Mucosa of descending colon (tissue), 3 donors: ENCODE data around the gene CTBP2. TPM values are rescaled to one million over a fixed set of nuclear protein-coding genes. Genes with fewer than 3 reads are reported as not detected.

Experiments used
- ATAC-seq: fragments of 200-7000 bp; cut with Tn5 transposase; one replicate; pipeline ENCODE4 v1.9.1; 2020; ENCODE audit warnings: mild to moderate bottlenecking, moderate library complexity
- DNase-seq, 3 donors: peaks; one replicate each; pipeline ENCODE4 v3.0.0-alpha.2; 2020
- H3K36me3 ChIP-seq: fragments of 200-600 bp; one replicate; pipeline ENCODE4 v1.8.0; 2021; ENCODE audit warnings: low read depth, mild to moderate bottlenecking
- H3K4me1 ChIP-seq: fragments of 200-600 bp; one replicate; pipeline ENCODE4 v1.8.0; 2021; ENCODE audit warnings: low read depth, mild to moderate bottlenecking
- H3K4me3 ChIP-seq: fragments of 200-600 bp; one replicate; pipeline ENCODE4 v1.8.0; 2021; ENCODE audit warnings: mild to moderate bottlenecking
- H3K9me3 ChIP-seq: fragments of 200-600 bp; one replicate; pipeline ENCODE4 v1.8.0; 2021; ENCODE audit warnings: mild to moderate bottlenecking
- intact Hi-C, 2 donors: fragments of 100-400 bp; cut with DNase I in 1 of 2; cut with micrococcal nuclease in 1 of 2; formaldehyde crosslinking; loops; one replicate each; pipeline versions ENCODE4 v1.11.0 to v1.11.1; 2022; cut with DNase I, micrococcal nuclease
- total RNA-seq, 3 donors: library from RNA; stranded (reverse); fragmentation: NEBNext Ultra II Directional in 2 of 3; extraction: Animal tissue kit (Norgen Biotek cat#: 25700) in 2 of 3; gene quantifications; one replicate each; pipeline versions ENCODE4 v1.2.1 to v1.2.4, GENCODE V29; 2021 to 2023
- TF ChIP-seq, protein P1 (sequence below): fragments of 200-600 bp; IDR thresholded peaks from one replicate; pipeline ENCODE4 v1.8.0; 2022; ENCODE audit warnings: antibody characterized with exemption, mild to moderate bottlenecking
- donor health status: DM: no; HTN: no; CAD: no; lungs with moderate emphysema.
- donor health status: DM: no; HTN: no; CAD: no.
- donor health status: DM: no; HTN: yes; CAD: no.

The CTBP2 gene
- total RNA-seq, 3 donors from 2014 or later, result 109 to 137 (median 121) TPM

GRCh38 chr10:125009661-125010161 lies 150.7 kb downstream of the CTBP2 start:
- DNase-seq (peak in 2 of 3 donors; percentile 42 to 46), ATAC-seq (no peak)
- no peaks in the 10 kb centered on the region for H3K36me3 ChIP-seq
- intact Hi-C loops, result no loop called here
- H3K4me1 ChIP-seq, result peaks cover 44% of the 10 kb centered on the region
- TF ChIP-seq, protein P1, sequence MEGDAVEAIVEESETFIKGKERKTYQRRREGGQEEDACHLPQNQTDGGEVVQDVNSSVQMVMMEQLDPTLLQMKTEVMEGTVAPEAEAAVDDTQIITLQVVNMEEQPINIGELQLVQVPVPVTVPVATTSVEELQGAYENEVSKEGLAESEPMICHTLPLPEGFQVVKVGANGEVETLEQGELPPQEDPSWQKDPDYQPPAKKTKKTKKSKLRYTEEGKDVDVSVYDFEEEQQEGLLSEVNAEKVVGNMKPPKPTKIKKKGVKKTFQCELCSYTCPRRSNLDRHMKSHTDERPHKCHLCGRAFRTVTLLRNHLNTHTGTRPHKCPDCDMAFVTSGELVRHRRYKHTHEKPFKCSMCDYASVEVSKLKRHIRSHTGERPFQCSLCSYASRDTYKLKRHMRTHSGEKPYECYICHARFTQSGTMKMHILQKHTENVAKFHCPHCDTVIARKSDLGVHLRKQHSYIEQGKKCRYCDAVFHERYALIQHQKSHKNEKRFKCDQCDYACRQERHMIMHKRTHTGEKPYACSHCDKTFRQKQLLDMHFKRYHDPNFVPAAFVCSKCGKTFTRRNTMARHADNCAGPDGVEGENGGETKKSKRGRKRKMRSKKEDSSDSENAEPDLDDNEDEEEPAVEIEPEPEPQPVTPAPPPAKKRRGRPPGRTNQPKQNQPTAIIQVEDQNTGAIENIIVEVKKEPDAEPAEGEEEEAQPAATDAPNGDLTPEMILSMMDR, result no peak
- no peaks in the 10 kb centered on the region for H3K9me3 ChIP-seq
- no peak overlapping the region for H3K4me3 ChIP-seq

DNA sequence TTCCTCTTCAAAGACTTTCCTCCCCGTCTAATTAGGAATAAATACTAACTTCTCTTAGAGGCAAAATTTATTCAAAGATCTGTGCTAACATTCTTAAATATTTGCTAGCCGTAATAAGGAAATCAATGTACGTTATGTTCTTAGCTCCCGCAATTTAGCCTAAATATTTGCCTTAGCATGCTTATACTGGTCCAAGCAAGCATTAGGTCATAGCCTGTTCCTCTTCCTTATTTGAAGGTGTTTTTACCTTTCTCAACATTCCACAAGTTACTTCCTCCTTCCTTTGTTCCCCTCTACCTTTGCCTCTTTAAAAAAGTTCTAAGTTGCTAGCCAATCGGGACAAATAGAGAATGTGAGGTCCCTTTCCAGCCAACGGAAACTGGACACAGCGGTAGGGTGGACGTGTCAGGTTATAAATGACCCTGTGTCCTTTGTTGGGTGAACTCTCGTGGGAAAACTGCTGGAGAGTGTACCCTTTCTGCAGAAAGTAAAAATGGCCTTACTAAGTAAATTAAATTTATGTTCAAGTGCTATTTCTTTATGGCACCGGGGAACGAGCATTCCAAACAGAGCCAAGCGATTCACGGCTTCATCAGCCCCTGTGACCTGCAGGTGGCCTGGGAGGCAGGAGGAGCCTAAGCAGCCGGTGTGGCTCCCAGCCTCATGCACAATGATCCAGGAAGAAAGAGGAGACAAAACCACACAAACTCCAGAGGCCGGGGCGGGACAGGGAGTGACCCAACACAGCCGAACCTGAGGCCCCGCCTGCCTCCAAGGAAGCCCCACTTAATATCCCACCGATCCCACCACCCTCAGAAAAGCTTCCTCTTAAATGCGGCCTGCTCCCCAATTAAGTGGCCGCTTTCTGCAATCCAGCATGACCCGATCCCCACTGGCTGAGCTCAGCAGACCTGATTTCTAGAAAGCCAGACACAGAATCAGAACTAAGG lies 151.4 kb downstream of the CTBP2 start:
- intact Hi-C loops, result no loop called here
- no peaks in the 10 kb centered on the region for H3K9me3 ChIP-seq
- no peak overlapping the region for H3K4me3 ChIP-seq
- H3K36me3 ChIP-seq, result no peaks in the 10 kb centered on the region
- DNase-seq (peak; percentile 84 to 86 (median 85)), ATAC-seq (peak; percentile 84)
- peaks cover 42% of the 10 kb centered on the region for H3K4me1 ChIP-seq
- TF ChIP-seq, protein P1, result no peak

DNA sequence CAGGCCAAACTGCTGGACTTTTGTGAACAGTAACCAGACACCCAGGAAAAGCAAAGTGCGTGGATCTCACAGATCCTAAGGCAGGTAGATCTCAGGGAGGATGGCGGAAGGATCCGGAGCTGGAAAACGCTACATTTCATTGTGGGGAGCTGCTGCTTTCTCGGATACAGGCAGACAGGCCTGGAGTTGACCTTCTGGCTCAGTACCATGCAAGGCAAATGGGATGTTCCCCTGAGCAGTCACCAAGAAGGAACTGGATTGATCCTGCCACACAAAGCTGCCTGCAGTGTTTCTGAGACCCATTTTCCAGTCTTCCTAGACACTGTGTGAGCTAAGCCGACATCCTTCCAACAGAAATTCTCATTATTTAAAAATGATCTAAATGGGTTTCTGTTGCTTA lies 152.9 kb downstream of the CTBP2 start:
- DNase-seq (no peak), ATAC-seq (no peak)
- Histone ChIP-seq H3K4me1 (peaks cover 27% of the 10 kb centered on the region), H3K36me3 (peaks cover 3% of the 10 kb centered on the region), H3K9me3 (no peaks in the 10 kb centered on the region), H3K4me3 (no peak overlapping the region)
- intact Hi-C loops, result no loop called here
- TF ChIP-seq, protein P1, result no peak

DNA sequence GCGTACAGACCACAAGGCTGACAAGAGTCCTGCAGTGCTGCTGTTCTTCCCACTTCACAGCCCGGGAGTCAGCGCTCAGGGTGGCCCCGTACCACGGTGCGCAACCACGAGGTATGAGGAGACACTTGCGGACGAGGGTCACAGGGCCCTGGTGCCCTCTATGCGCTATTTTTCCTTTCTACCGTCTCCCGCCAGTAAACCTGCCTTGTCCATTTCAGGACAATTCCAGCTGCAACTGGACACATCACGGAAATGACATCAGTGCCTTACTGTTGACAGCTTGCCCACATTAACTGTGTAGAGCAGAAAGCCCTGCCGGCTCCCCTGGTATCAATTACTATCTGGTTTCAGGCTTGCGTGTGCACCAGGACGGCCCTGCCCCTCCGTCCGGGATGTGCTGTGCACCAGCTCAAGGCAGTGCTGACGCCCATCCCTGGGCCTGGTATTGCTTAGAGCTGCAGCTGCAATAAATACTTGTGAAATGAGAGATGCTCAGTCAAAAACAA lies 153.4 kb downstream of the CTBP2 start:
- H3K4me1 ChIP-seq, result peaks cover 26% of the 10 kb centered on the region
- no peak for ATAC-seq
- no peaks in the 10 kb centered on the region for H3K9me3 ChIP-seq
- DNase-seq, result peak in 1 of 3 donors; percentile 37
- no peak overlapping the region for H3K4me3 ChIP-seq
- TF ChIP-seq, protein P1, result no peak
- intact Hi-C loops, result no loop called here
- peaks cover 7% of the 10 kb centered on the region for H3K36me3 ChIP-seq

- peaks cover 7% of the 10 kb centered on the region for H3K36me3 ChIP-seq
- DNase-seq (peak in 1 of 3 donors; percentile 36), ATAC-seq (no peak)
- no peak overlapping the region for H3K4me3 ChIP-seq
- peaks cover 26% of the 10 kb centered on the region for H3K4me1 ChIP-seq
- no peaks in the 10 kb centered on the region for H3K9me3 ChIP-seq
- intact Hi-C loops, result no loop called here
- TF ChIP-seq, protein P1, result no peak
Measured at GRCh38 chr10:125006188-125006680, 154.1 kb downstream of the CTBP2 start.
